A549 (cell line): ENCODE measurements around the gene PCDHA11.

ENCODE experiments used
- BHLHE40 ChIP-seq: IDR thresholded peaks from 2 replicates; pipeline ENCODE4 v1.6.1; 2012; ENCODE audit warnings: low read depth, low read length, inconsistent platforms
- EP300 ChIP-seq, 2 experiments: fragments of >200 bp; sonication (Bioruptor Twin); formaldehyde crosslinking; IDR thresholded peaks; 2 replicates in 1 of 2; 3 replicates in 1 of 2; pipeline ENCODE4 v1.6.1; 2016 to 2017
- ESRRA ChIP-seq: fragments of 150-350 bp; IDR thresholded peaks from 2 replicates; pipeline ENCODE4 v1.6.1; 2014; ENCODE audit warnings: mild to moderate bottlenecking, low read length, borderline replicate concordance
- POLR2A ChIP-seq: IDR thresholded peaks from 2 replicates; pipeline ENCODE4 v1.6.1; 2012; ENCODE audit warnings: mild to moderate bottlenecking, low read length
- RCOR1 ChIP-seq: fragments of 150-350 bp; IDR thresholded peaks from 2 replicates; pipeline ENCODE4 v1.6.1; 2014; ENCODE audit warnings: antibody characterized with exemption, low read length, low read depth
- RFX5 ChIP-seq: fragments of 450-650 bp; IDR thresholded peaks from 2 replicates; pipeline ENCODE4 v1.7.1; 2014; ENCODE audit warnings: antibody characterized with exemption, mild to moderate bottlenecking, moderate library complexity
- ZFP36 ChIP-seq: fragments of 450-650 bp; IDR thresholded peaks from 2 replicates; pipeline ENCODE4 v1.6.1; 2014; ENCODE audit warnings: borderline replicate concordance; ENCODE audit not compliant: partially characterized antibody
- TF ChIP-seq, protein P1 (sequence below): fragments of >200 bp; sonication (Bioruptor Twin); formaldehyde crosslinking; IDR thresholded peaks from 3 replicates; pipeline ENCODE4 v1.5.1; 2016

- TF ChIP-seq EP300 (IDR thresholded peaks at IDR 0.05) (no peak), RCOR1 (no peak), RFX5 (no peak), POLR2A (no peak), ESRRA (no peak), ZFP36 (no peak), BHLHE40 (no peak)
- TF ChIP-seq, protein P1, sequence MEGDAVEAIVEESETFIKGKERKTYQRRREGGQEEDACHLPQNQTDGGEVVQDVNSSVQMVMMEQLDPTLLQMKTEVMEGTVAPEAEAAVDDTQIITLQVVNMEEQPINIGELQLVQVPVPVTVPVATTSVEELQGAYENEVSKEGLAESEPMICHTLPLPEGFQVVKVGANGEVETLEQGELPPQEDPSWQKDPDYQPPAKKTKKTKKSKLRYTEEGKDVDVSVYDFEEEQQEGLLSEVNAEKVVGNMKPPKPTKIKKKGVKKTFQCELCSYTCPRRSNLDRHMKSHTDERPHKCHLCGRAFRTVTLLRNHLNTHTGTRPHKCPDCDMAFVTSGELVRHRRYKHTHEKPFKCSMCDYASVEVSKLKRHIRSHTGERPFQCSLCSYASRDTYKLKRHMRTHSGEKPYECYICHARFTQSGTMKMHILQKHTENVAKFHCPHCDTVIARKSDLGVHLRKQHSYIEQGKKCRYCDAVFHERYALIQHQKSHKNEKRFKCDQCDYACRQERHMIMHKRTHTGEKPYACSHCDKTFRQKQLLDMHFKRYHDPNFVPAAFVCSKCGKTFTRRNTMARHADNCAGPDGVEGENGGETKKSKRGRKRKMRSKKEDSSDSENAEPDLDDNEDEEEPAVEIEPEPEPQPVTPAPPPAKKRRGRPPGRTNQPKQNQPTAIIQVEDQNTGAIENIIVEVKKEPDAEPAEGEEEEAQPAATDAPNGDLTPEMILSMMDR, result no peak
These were observed 40.4 kb upstream of the PCDHA11 start for GRCh38 chr5:140828362-140828737.
